Effector CD8-positive, alpha-beta T cell (primary cell): Measurements from ENCODE around the gene ABLIM1.

Experiments
- DNase-seq: peaks from one replicate; lab custom pipeline; 2025; lab: John Stamatoyannopoulos, UW

The ABLIM1 gene

GRCh38 chr10:114545819-114546218, 112.3 kb downstream of the ABLIM1 start:
- DNase-seq, result no peak

GRCh38 chr10:114545071-114545470, 113.0 kb downstream of the ABLIM1 start:
- no peak for DNase-seq

- DNase-seq, result peak; percentile 19
Observed at GRCh38 chr10:114544045-114544659, 113.9 kb downstream of the ABLIM1 start.

- DNase-seq, result no peak
Observed at GRCh38 chr10:114543456-114543855, 114.6 kb downstream of the ABLIM1 start.

- no peak for DNase-seq
Observed at GRCh38 chr10:114542373-114542772, 115.7 kb downstream of the ABLIM1 start.

GRCh38 chr10:114541797-114542160, 116.3 kb downstream of the ABLIM1 start:
- no peak for DNase-seq

- DNase-seq, result peak; percentile 44
Observed at GRCh38 chr10:114541081-114541796, 116.8 kb downstream of the ABLIM1 start.

GRCh38 chr10:114540236-114540635, 117.8 kb downstream of the ABLIM1 start:
- no peak for DNase-seq

GRCh38 chr10:114539623-114540022, 118.5 kb downstream of the ABLIM1 start:
- no peak for DNase-seq

- DNase-seq, result peak; percentile 29
Observed at GRCh38 chr10:114538181-114538906, 119.7 kb downstream of the ABLIM1 start.

- DNase-seq, result no peak
Observed at GRCh38 chr10:114537736-114538135, 120.3 kb downstream of the ABLIM1 start.

- no peak for DNase-seq
Observed at GRCh38 chr10:114534571-114534981, 123.5 kb downstream of the ABLIM1 start.

- no peak for DNase-seq
Observed at GRCh38 chr10:114532226-114532625, 125.8 kb downstream of the ABLIM1 start.

GRCh38 chr10:114526504-114527238, 131.4 kb downstream of the ABLIM1 start:
- DNase-seq, result peak; percentile 81

GRCh38 chr10:114526126-114526503, 132.0 kb downstream of the ABLIM1 start:
- DNase-seq, result no peak

- peak; percentile 23 for DNase-seq
Observed at GRCh38 chr10:114525368-114525949, 132.6 kb downstream of the ABLIM1 start.

- no peak for DNase-seq
Observed at GRCh38 chr10:114523876-114524275, 134.2 kb downstream of the ABLIM1 start.

GRCh38 chr10:114521255-114521654, 136.8 kb downstream of the ABLIM1 start:
- no peak for DNase-seq

- no peak for DNase-seq
Observed at GRCh38 chr10:114520453-114520852, 137.6 kb downstream of the ABLIM1 start.

GRCh38 chr10:114519756-114520293, 138.2 kb downstream of the ABLIM1 start:
- DNase-seq, result no peak

GRCh38 chr10:114519306-114519669, 138.8 kb downstream of the ABLIM1 start:
- no peak for DNase-seq
